Large intestine (tissue), 3 donors: ENCODE data around the gene ONECUT1. TPM values are rescaled to one million over a fixed set of nuclear protein-coding genes. Genes with fewer than 3 reads are reported as not detected.

Experiments
- DNase-seq, 2 donors: peaks; one replicate each; pipeline versions ENCODE4 v3.0.0 to v3.0.0-alpha.2; 2013
- H3K27ac ChIP-seq: one replicate; pipeline ENCODE4 v1.5.1; 2013; ENCODE audit warnings: low read length
- H3K27me3 ChIP-seq: 2 replicates; pipeline ENCODE4 v1.6.1; 2013; ENCODE audit warnings: low read length; ENCODE audit not compliant: control insufficient read depth, insufficient read depth
- H3K36me3 ChIP-seq: 2 replicates; pipeline ENCODE4 v1.6.1; 2013; ENCODE audit warnings: low read length; ENCODE audit not compliant: control insufficient read depth, insufficient read depth
- H3K4me1 ChIP-seq: one replicate; pipeline ENCODE4 v1.6.1; 2013; ENCODE audit warnings: low read length; ENCODE audit not compliant: control insufficient read depth, insufficient read depth
- H3K4me3 ChIP-seq: one replicate; pipeline ENCODE4 v1.5.1; 2013; ENCODE audit warnings: low read length
- H3K9me3 ChIP-seq: one replicate; pipeline ENCODE4 v1.6.1; 2013; ENCODE audit warnings: mild to moderate bottlenecking, low read depth, low read length, moderate library complexity; ENCODE audit not compliant: control insufficient read depth
- WGBS: methylation state at CpG from one replicate; pipeline ENCODE4 v1.1.5; 2013; ENCODE audit warnings: low lambda C conversion rate; ENCODE audit not compliant: insufficient coverage; 5-methylcytosine and 5-hydroxymethylcytosine counted together
- polyA plus RNA-seq: library from polyadenylated mRNA; unstranded; fragments of 120-200 nt; gene quantifications from one replicate; pipeline ENCODE4 v1.2.1, GENCODE V29; 2013

The ONECUT1 gene
- polyA plus RNA-seq, 1 donor = not detected

- no peaks in the 10 kb centered on the region for H3K36me3 ChIP-seq
- no peaks in the 10 kb centered on the region for H3K4me1 ChIP-seq
- 100% methylated on average over 1 of the region's 7 CpGs for WGBS
- no peak overlapping the region for H3K27ac ChIP-seq
- H3K9me3 ChIP-seq = no peaks in the 10 kb centered on the region
- no peak for DNase-seq
- H3K4me3 ChIP-seq = no peak overlapping the region
- no peaks in the 10 kb centered on the region for H3K27me3 ChIP-seq
These were observed 59.5 kb downstream of the ONECUT1 start for GRCh38 chr15:52730594-52730993.

DNA sequence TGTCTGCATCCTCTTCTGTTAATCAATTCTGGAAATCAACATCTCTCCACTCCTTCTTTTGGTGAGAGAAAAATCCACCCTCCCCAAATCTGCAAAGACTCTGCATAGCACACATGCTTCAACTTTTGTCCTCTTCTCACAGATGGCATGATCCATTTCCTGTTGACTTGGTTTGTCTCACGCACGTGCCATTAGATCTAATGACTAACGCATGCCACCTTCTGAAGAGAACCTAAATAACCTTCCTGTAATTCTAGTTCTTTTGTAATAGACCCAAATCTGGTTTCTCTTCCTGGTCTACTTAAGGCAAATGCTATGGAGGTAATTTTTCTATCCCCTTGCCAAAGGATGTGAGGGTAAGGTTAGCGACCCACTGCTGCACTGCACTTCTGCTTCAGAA, 60.0 kb downstream of the ONECUT1 start:
- Histone ChIP-seq H3K4me1 (no peaks in the 10 kb centered on the region), H3K9me3 (no peaks in the 10 kb centered on the region), H3K27me3 (no peaks in the 10 kb centered on the region), H3K36me3 (no peaks in the 10 kb centered on the region), H3K27ac (no peak overlapping the region), H3K4me3 (no peak overlapping the region)
- WGBS = no CpG with 5 or more reads among the region's 4 CpGs
- DNase-seq = no peak

DNA sequence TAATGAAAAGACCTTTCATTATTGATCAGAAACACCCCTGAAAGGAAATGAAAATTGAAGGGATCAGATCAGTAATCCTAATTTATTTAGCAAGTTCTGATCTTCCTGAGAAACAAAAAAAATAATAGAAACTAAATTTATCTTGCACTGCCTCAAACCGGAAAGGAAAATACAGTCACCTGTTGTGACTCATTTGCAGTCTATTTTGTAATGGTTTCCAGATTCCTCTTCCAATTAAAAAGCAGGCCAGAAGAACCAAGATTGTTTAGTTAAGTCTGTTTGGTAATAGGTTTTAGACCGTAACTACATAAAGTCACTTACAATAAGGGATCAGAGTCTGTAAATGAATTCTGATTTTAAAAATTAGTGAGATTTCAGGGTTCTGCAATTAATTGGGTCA, 61.2 kb downstream of the ONECUT1 start:
- Histone ChIP-seq H3K36me3 (no peaks in the 10 kb centered on the region), H3K27ac (no peak overlapping the region)
- no CpG with 5 or more reads among the region's 2 CpGs for WGBS

GRCh38 chr15:52727815-52728214, 62.3 kb downstream of the ONECUT1 start:
- Histone ChIP-seq H3K9me3 (no peaks in the 10 kb centered on the region), H3K27ac (no peak overlapping the region), H3K4me3 (no peak overlapping the region), H3K27me3 (no peaks in the 10 kb centered on the region), H3K36me3 (no peaks in the 10 kb centered on the region), H3K4me1 (no peaks in the 10 kb centered on the region)
- DNase-seq = no peak
- WGBS = no CpG with 5 or more reads among the region's 3 CpGs

More for the DNA sequence above, 61.2 kb downstream of the ONECUT1 start:
- Histone ChIP-seq H3K9me3 (no peaks in the 10 kb centered on the region), H3K4me1 (no peaks in the 10 kb centered on the region), H3K4me3 (no peak overlapping the region), H3K27me3 (no peaks in the 10 kb centered on the region)
- no peak for DNase-seq

DNA sequence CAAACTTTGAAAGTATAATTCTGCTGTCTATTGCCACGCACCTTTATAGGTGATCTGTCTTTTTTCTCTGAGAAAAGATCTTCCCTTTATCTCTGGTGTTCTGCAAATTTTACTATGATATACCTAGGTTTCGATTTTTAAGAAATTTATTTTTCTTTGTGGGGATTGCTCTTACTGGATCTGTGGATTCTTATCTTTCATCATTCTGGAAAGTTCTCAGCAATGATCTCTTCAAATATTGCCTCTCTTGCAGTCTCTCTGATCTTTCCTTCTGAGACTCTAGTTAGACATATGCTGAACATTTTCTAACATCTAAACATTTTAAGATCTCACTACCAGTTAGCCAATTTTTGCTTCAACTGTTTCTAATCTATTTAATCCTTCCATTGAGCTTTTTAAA, 63.9 kb downstream of the ONECUT1 start:
- H3K27ac ChIP-seq = no peak overlapping the region
- no peaks in the 10 kb centered on the region for H3K9me3 ChIP-seq
- no peak overlapping the region for H3K4me3 ChIP-seq
- no peaks in the 10 kb centered on the region for H3K4me1 ChIP-seq
- no peaks in the 10 kb centered on the region for H3K27me3 ChIP-seq
- no peaks in the 10 kb centered on the region for H3K36me3 ChIP-seq
- no peak for DNase-seq
- 100% methylated on average over 1 of the region's 2 CpGs for WGBS

- no peak for DNase-seq
These were observed 71.6 kb downstream of the ONECUT1 start for GRCh38 chr15:52718551-52718950.

DNA sequence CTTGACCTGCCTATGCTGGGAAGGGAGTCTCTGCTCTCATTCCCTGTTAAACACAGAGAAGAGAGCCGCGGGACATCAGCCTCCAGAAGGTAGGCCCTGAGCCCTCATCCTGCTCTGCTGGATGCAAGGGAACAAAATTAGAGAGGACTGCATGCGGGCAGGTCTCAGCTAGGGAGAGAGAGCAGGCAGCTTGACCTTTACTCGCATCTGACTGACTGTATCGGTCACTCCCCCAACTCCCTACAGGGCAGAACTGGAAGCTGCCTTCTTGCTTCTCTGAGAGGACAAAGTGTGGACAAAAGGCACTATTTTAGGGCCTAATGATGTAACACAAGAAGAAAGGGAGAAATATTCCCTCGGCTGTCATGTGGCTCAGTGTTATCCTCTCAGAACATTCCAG, 72.2 kb downstream of the ONECUT1 start:
- H3K9me3 ChIP-seq = no peaks in the 10 kb centered on the region
- H3K36me3 ChIP-seq = no peaks in the 10 kb centered on the region
- WGBS = no CpG with 5 or more reads among the region's 6 CpGs
- H3K4me1 ChIP-seq = no peaks in the 10 kb centered on the region
- H3K27ac ChIP-seq = no peak overlapping the region
- no peak for DNase-seq
- no peak overlapping the region for H3K4me3 ChIP-seq
- no peaks in the 10 kb centered on the region for H3K27me3 ChIP-seq

More at GRCh38 chr15:52718551-52718950, 71.6 kb downstream of the ONECUT1 start:
- Histone ChIP-seq H3K36me3 (no peaks in the 10 kb centered on the region), H3K27me3 (no peaks in the 10 kb centered on the region), H3K27ac (no peak overlapping the region), H3K4me3 (no peak overlapping the region), H3K4me1 (no peaks in the 10 kb centered on the region), H3K9me3 (no peaks in the 10 kb centered on the region)
- WGBS = 22% methylated on average over 1 of the region's 2 CpGs

GRCh38 chr15:52717481-52717880, 72.7 kb downstream of the ONECUT1 start:
- WGBS = 100% methylated on average over 1 of the region's 6 CpGs

DNA sequence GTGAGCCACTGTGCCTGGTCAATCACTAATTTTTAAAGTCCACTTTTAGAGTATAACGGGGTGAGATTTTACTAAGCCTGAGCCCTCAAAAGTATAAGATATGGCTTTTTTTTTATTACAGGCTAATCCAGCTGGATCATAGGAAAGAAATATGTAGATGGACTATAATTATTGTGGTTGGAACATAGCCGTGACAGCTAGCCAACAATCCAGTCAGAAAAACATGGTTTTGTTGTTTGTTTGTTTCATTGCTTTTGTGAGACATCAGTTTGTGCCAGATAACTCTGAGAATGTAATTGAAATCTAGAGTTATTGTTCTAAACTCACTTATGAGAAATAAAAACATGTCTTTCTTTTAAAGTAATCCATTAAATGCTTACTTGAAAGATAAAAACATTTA, 73.6 kb downstream of the ONECUT1 start:
- H3K4me3 ChIP-seq = no peak overlapping the region
- H3K27ac ChIP-seq = no peak overlapping the region
- DNase-seq = no peak
- 67% methylated on average over 1 of the region's 2 CpGs for WGBS
- no peaks in the 10 kb centered on the region for H3K36me3 ChIP-seq
- no peaks in the 10 kb centered on the region for H3K27me3 ChIP-seq
- no peaks in the 10 kb centered on the region for H3K4me1 ChIP-seq
- no peaks in the 10 kb centered on the region for H3K9me3 ChIP-seq

More at GRCh38 chr15:52717481-52717880, 72.7 kb downstream of the ONECUT1 start:
- Histone ChIP-seq H3K9me3 (no peaks in the 10 kb centered on the region), H3K27ac (no peak overlapping the region), H3K4me3 (no peak overlapping the region), H3K27me3 (no peaks in the 10 kb centered on the region), H3K36me3 (no peaks in the 10 kb centered on the region), H3K4me1 (no peaks in the 10 kb centered on the region)
- DNase-seq = no peak

DNA sequence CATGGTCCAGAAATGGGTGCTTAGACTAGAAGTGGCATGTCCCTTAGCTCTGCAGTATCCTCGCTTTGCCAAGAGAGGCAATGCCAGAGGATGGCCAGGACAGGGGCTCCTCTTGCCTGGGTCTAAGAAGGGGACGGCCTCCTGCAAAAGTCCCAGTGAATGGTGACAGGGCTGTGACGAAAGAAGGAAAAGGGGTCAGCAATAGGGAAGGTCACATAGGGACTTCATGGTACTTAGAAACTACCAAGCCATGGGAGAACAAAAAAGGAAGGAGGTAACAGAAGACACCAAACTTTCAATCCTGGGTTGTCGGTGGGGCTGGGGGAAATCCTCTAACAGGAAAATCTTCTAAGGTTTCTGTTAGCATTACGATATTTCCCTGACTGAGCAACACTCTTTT, 74.7 kb downstream of the ONECUT1 start:
- H3K27me3 ChIP-seq = no peaks in the 10 kb centered on the region
- H3K36me3 ChIP-seq = no peaks in the 10 kb centered on the region
- DNase-seq = no peak
- no peaks in the 10 kb centered on the region for H3K4me1 ChIP-seq
- H3K4me3 ChIP-seq = no peak overlapping the region
- 50% methylated on average over 2 of the region's 5 CpGs for WGBS
- no peak overlapping the region for H3K27ac ChIP-seq
- no peaks in the 10 kb centered on the region for H3K9me3 ChIP-seq

- H3K4me3 ChIP-seq = no peak overlapping the region
- no peak for DNase-seq
- no peaks in the 10 kb centered on the region for H3K9me3 ChIP-seq
- no peak overlapping the region for H3K27ac ChIP-seq
- H3K4me1 ChIP-seq = peaks cover 4% of the 10 kb centered on the region
- no peaks in the 10 kb centered on the region for H3K36me3 ChIP-seq
- WGBS = 60% methylated on average over 1 of the region's 3 CpGs
- H3K27me3 ChIP-seq = no peaks in the 10 kb centered on the region
These were observed 75.2 kb downstream of the ONECUT1 start for GRCh38 chr15:52714968-52715367.
